Vagina (tissue), 2 donors: ENCODE measurements around the gene SFMBT2. TPM values are rescaled to one million over a fixed set of nuclear protein-coding genes. Genes with fewer than 3 reads are reported as not detected.

Experiments used
- DNase-seq, 2 donors: peaks; one replicate each; pipeline ENCODE4 v3.0.0-alpha.2; 2017; ENCODE audit errors: extremely low spot score in 2 of 2
- H3K27ac ChIP-seq: fragments of 200-600 bp; sonication (generic); one replicate; pipeline ENCODE4 v1.5.1; 2019
- H3K27me3 ChIP-seq: fragments of 200-600 bp; sonication (generic); one replicate; pipeline ENCODE4 v1.5.1; 2019
- H3K36me3 ChIP-seq, 2 donors: fragments of 200-600 bp; sonication (generic); one replicate each; pipeline ENCODE4 v1.5.1; 2017 to 2019
- H3K4me1 ChIP-seq: fragments of 200-600 bp; sonication (generic); one replicate; pipeline ENCODE4 v1.5.1; 2019
- H3K4me3 ChIP-seq, 2 donors: fragments of 200-600 bp; sonication (generic); 1 replicate in 1 of 2; 2 replicates in 1 of 2; pipeline ENCODE4 v1.5.1; 2016 to 2019
- H3K9me3 ChIP-seq: fragments of 200-600 bp; sonication (generic); one replicate; pipeline ENCODE4 v1.5.1; 2019
- CTCF ChIP-seq, 3 experiments: fragments of 450-650 bp in 2 of 3; fragments of 200-600 bp in 1 of 3; sonication (generic) in 1 of 3; IDR thresholded peaks; one replicate each; pipeline ENCODE4 v1.5.1; 2017 to 2019; ENCODE audit warnings: antibody characterized with exemption in 3 of 3, mild to moderate bottlenecking in 2 of 3, moderate library complexity in 2 of 3
- POLR2A ChIP-seq, 2 donors: fragments of 450-650 bp; IDR thresholded peaks; one replicate each; pipeline ENCODE4 v1.6.1; 2017; ENCODE audit warnings: antibody characterized with exemption in 2 of 2, mild to moderate bottlenecking in 2 of 2, moderate library complexity in 2 of 2
- POLR2AphosphoS5 ChIP-seq, 2 donors: sonication (generic); formaldehyde crosslinking; IDR thresholded peaks; one replicate each; pipeline ENCODE4 v1.9.0; 2017; ENCODE audit warnings: antibody characterized with exemption in 2 of 2, mild to moderate bottlenecking in 2 of 2, low read depth in 1 of 2; ENCODE audit not compliant: insufficient read depth in 1 of 2
- intact Hi-C: fragments of 100-400 bp; cut with DNase I; formaldehyde crosslinking; loops from one replicate; pipeline ENCODE4 v1.15.1; 2023
- total RNA-seq: library from RNA; depleted of rRNA; stranded (reverse); fragments of >200 nt; gene quantifications from one replicate; pipeline ENCODE4 v1.2.3, GENCODE V29; 2016

The SFMBT2 gene
- total RNA-seq, 1 donor from 2014 or later: 12.5 TPM

GRCh38 chr10:7419998-7420397 lies 9.2 kb upstream of the SFMBT2 start:
- Histone ChIP-seq H3K9me3 (no peaks in the 10 kb centered on the region), H3K36me3 (no peaks in the 10 kb centered on the region), H3K4me3 (no peak overlapping the region), H3K27me3 (no peaks in the 10 kb centered on the region), H3K4me1 (no peaks in the 10 kb centered on the region), H3K27ac (no peak overlapping the region)
- TF ChIP-seq CTCF (IDR thresholded peaks at IDR 0.05): no peak
- no peak for TF ChIP-seq POLR2AphosphoS5 (IDR thresholded peaks at IDR 0.05; ENCODE audit: insufficient read depth in 1 of 2, low read depth in 1 of 2)
- no peak for TF ChIP-seq POLR2A (IDR thresholded peaks at IDR 0.05)
- peak in 1 of 2 donors; percentile 54 for DNase-seq
- intact Hi-C loops: no loop called here

- Histone ChIP-seq H3K4me3 (no peak overlapping the region), H3K4me1 (peaks cover 4% of the 10 kb centered on the region), H3K36me3 (no peaks in the 10 kb centered on the region), H3K9me3 (no peaks in the 10 kb centered on the region), H3K27me3 (no peaks in the 10 kb centered on the region), H3K27ac (no peak overlapping the region)
- no peak for DNase-seq
- intact Hi-C loops: no loop called here
- TF ChIP-seq POLR2AphosphoS5 (IDR thresholded peaks at IDR 0.05; ENCODE audit: insufficient read depth in 1 of 2, low read depth in 1 of 2) (no peak), CTCF (IDR thresholded peaks at IDR 0.05) (no peak)
Observed at GRCh38 chr10:7417807-7418206, 7.0 kb upstream of the SFMBT2 start.

- Histone ChIP-seq H3K4me3 (no peak overlapping the region), H3K27ac (no peak overlapping the region), H3K9me3 (no peaks in the 10 kb centered on the region), H3K36me3 (no peaks in the 10 kb centered on the region), H3K27me3 (no peaks in the 10 kb centered on the region), H3K4me1 (peaks cover 10% of the 10 kb centered on the region)
- no peak for TF ChIP-seq POLR2AphosphoS5 (IDR thresholded peaks at IDR 0.05; ENCODE audit: insufficient read depth in 1 of 2, low read depth in 1 of 2)
- TF ChIP-seq CTCF (IDR thresholded peaks at IDR 0.05): peak; percentile 17 to 45 (median 39)
- DNase-seq: no peak
- intact Hi-C loops: no loop called here
Observed at GRCh38 chr10:7417103-7417623, 6.3 kb upstream of the SFMBT2 start.

GRCh38 chr10:7414766-7415165 lies 3.9 kb upstream of the SFMBT2 start:
- TF ChIP-seq POLR2AphosphoS5 (IDR thresholded peaks at IDR 0.05; ENCODE audit: insufficient read depth in 1 of 2, low read depth in 1 of 2): no peak
- TF ChIP-seq CTCF (IDR thresholded peaks at IDR 0.05): no peak
- TF ChIP-seq POLR2A (IDR thresholded peaks at IDR 0.05): no peak
- Histone ChIP-seq H3K4me3 (no peak overlapping the region), H3K9me3 (no peaks in the 10 kb centered on the region), H3K27ac (no peak overlapping the region), H3K36me3 (no peaks in the 10 kb centered on the region), H3K27me3 (no peaks in the 10 kb centered on the region), H3K4me1 (peaks cover 21% of the 10 kb centered on the region)
- intact Hi-C loops: no loop called here
- DNase-seq: peak in 1 of 2 donors; percentile 0

GRCh38 chr10:7412928-7413282 lies 2.1 kb upstream of the SFMBT2 start:
- intact Hi-C loops: no loop called here
- DNase-seq: no peak

More at GRCh38 chr10:7412928-7413282, 2.1 kb upstream of the SFMBT2 start:
- TF ChIP-seq POLR2A (IDR thresholded peaks at IDR 0.05): no peak
- no peak for TF ChIP-seq POLR2AphosphoS5 (IDR thresholded peaks at IDR 0.05; ENCODE audit: insufficient read depth in 1 of 2, low read depth in 1 of 2)
- TF ChIP-seq CTCF (IDR thresholded peaks at IDR 0.05): no peak
- Histone ChIP-seq H3K27me3 (no peaks in the 10 kb centered on the region), H3K9me3 (no peaks in the 10 kb centered on the region), H3K27ac (no peak overlapping the region), H3K4me3 (peak overlapping the region; percentile 54 to 75), H3K36me3 (no peaks in the 10 kb centered on the region), H3K4me1 (peaks cover 27% of the 10 kb centered on the region)
